Heart left ventricle (tissue), 13 donors: Measurements from ENCODE around the gene TARDBP.

ENCODE experiments used
- CTCF ChIP-seq, 12 donors: fragments of 200-600 bp; sonication (generic) in 4 of 12; IDR thresholded peaks; one replicate each; pipeline versions ENCODE4 v1.5.0 to v1.8.0; 2018 to 2022; ENCODE audit warnings: antibody characterized with exemption in 12 of 12, mild to moderate bottlenecking in 5 of 12
- POLR2A ChIP-seq, 2 donors: fragments of 450-650 bp; IDR thresholded peaks; one replicate each; pipeline ENCODE4 v1.6.1; 2017; ENCODE audit warnings: antibody characterized with exemption in 2 of 2, mild to moderate bottlenecking in 2 of 2, moderate library complexity in 2 of 2
- donor health status: ischemic (EF 13 %, LVEDD 7.1; RV severe dilation, severe dysfunction).
- donor health status: DM: no; HTN: yes; CAD: no.
- donor health status: DM: no; HTN: no; CAD: no.
- donor health status: ischemic (EF 25% LVEDD 6.9; RV normal size, moderate dysfunction).
- donor health status: ischemic (EF 25% LVEDD 5.7; RV mildly dilated, moderate dysfunction).
- donor health status: ischemic (EF 35%, LVEDD 5.7; RV mildly dilated, moderate dysfunction).
- donor health status: nonischemic (EF 11% LVEDD 7.7; RV severe dilation, severe dysfunction).
- donor health status: DM: yes; HTN: yes; CAD: no.
- donor health status: PGD.
- donor health status: ischemic (EF 29% LVEDD 5.4; RV normal size, mild dysfunction).
- donor health status: nonischemic (EF 23%, LVEDD 6.1; RV moderate dilation, normal function).

- TF ChIP-seq POLR2A (IDR thresholded peaks at IDR 0.05) (no peak), CTCF (IDR thresholded peaks at IDR 0.05) (no peak)
Measured at GRCh38 chr1:11067716-11068599, 55.5 kb downstream of the TARDBP start.
